Muscle layer of duodenum (tissue), 2 donors: ENCODE data around the gene MREG.
A peak's percentile ranks its signal among the peaks of the same experiment; 100 is the strongest.

Source experiments
- H3K27ac ChIP-seq: one replicate; pipeline ENCODE4 v1.7.0; 2013; ENCODE audit warnings: mild to moderate bottlenecking, low read length
- H3K27me3 ChIP-seq: one replicate; pipeline ENCODE4 v1.7.0; 2013; ENCODE audit warnings: low read depth, mild to moderate bottlenecking, control low read depth, low read length
- H3K36me3 ChIP-seq, 2 donors: one replicate each; pipeline ENCODE4 v1.7.0; 2013; ENCODE audit warnings: low read length in 2 of 2, control low read depth in 1 of 2, mild to moderate bottlenecking in 1 of 2; ENCODE audit not compliant: insufficient read depth in 2 of 2, control insufficient read depth in 1 of 2
- H3K4me1 ChIP-seq, 2 donors: one replicate each; pipeline ENCODE4 v1.7.0; 2013; ENCODE audit warnings: low read length in 2 of 2, mild to moderate bottlenecking in 2 of 2, control low read depth in 1 of 2, moderate library complexity in 1 of 2; ENCODE audit not compliant: insufficient read depth in 2 of 2, control insufficient read depth in 1 of 2
- H3K4me3 ChIP-seq, 2 donors: one replicate each; pipeline ENCODE4 v1.7.0; 2013; ENCODE audit warnings: low read length in 2 of 2, low read depth in 1 of 2, mild to moderate bottlenecking in 1 of 2
- H3K9me3 ChIP-seq, 2 donors: one replicate each; pipeline ENCODE4 v1.7.0; 2013; ENCODE audit warnings: low read length in 2 of 2, control low read depth in 1 of 2, mild to moderate bottlenecking in 1 of 2; ENCODE audit not compliant: control insufficient read depth in 1 of 2
- donor health status: healthy.

MREG gene, protein sequence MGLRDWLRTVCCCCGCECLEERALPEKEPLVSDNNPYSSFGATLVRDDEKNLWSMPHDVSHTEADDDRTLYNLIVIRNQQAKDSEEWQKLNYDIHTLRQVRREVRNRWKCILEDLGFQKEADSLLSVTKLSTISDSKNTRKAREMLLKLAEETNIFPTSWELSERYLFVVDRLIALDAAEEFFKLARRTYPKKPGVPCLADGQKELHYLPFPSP

GRCh38 chr2:216013080-216013909 is at the start of gene MREG:
Gene MREG (minus strand): TSS chr2:216013551. CDS start chr2:216013327, 224 bp downstream.
- no peaks in the 10 kb centered on the region for H3K9me3 ChIP-seq
- no peaks in the 10 kb centered on the region for H3K27me3 ChIP-seq
- no peak within 1 kb of the TSS for H3K27ac ChIP-seq
- H3K4me1 ChIP-seq: no peaks in the 10 kb centered on the region
- peak within 1 kb of the TSS; percentile 53 to 70 for H3K4me3 ChIP-seq
- no peaks in the 10 kb centered on the region for H3K36me3 ChIP-seq

DNA sequence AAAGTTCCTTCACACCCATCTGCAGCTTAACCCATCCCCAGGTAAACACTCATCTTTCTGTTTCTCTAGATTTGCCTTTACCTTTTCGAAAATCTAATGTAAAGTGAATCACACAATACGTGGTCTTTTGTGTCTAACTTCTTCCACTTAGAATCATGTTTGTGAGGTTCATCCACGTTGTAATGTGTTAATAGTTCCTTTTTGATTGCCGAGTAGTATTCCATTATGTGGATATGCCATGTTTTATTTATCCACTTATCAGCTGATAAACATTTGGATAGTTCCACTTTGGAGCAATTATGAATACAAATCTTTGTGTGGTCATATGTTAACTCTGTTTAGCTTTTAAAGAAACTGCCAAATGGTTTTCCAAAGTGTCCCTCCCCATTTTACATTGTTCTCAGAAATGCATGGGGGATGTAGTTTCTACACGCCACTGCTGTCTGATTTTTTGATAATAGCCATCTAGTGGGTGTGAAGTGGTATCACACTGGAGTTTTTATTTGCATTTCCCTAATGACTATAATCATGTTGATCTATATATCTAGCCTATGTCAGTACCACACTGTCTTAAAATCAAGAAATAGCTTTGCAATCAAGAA is 46.0 kb upstream of the MREG start:
- Histone ChIP-seq H3K4me1 (peaks cover 0 to 8% of the 10 kb centered on the region in 2 donors), H3K9me3 (no peaks in the 10 kb centered on the region), H3K27me3 (no peaks in the 10 kb centered on the region), H3K36me3 (peaks cover 4 to 9% of the 10 kb centered on the region in 2 donors), H3K27ac (no peak overlapping the region), H3K4me3 (no peak overlapping the region)

- H3K36me3 ChIP-seq: peaks cover 0 to 4% of the 10 kb centered on the region in 2 donors
- H3K4me1 ChIP-seq: peaks cover 0 to 8% of the 10 kb centered on the region in 2 donors
- peak overlapping the region; percentile 70 for H3K27ac ChIP-seq
- H3K4me3 ChIP-seq: peak overlapping the region in 1 of 2 donors; percentile 4
- no peaks in the 10 kb centered on the region for H3K9me3 ChIP-seq
- no peaks in the 10 kb centered on the region for H3K27me3 ChIP-seq
Observed at GRCh38 chr2:216057688-216058193, 44.4 kb upstream of the MREG start.

DNA sequence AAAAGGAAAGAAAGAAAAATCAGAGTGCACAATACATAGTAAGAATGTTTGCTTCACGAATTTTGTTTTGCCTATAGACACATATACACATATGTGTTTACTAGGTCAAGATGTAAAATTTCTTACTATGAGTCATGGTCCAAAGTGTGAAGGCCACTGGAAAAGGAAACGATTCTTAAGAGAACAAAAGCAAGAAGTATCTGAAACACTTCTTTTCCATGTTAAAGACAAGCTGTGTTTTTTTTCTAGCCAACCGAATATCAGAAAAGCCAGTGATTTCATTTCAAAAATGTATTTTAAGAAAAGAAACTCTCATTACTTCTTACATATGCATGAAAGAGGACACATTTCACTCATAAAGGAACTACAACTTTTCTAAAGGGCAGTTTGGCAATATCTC is 43.4 kb upstream of the MREG start:
- Histone ChIP-seq H3K4me3 (no peak overlapping the region), H3K4me1 (peaks cover 0 to 8% of the 10 kb centered on the region in 2 donors), H3K27ac (peak overlapping the region; percentile 70), H3K9me3 (peaks cover 0 to 3% of the 10 kb centered on the region in 2 donors), H3K36me3 (peaks cover 0 to 4% of the 10 kb centered on the region in 2 donors), H3K27me3 (no peaks in the 10 kb centered on the region)

GRCh38 chr2:216055680-216056079 is 42.3 kb upstream of the MREG start:
- Histone ChIP-seq H3K36me3 (peaks cover 0 to 4% of the 10 kb centered on the region in 2 donors), H3K9me3 (peaks cover 0 to 3% of the 10 kb centered on the region in 2 donors), H3K4me3 (no peak overlapping the region), H3K27ac (no peak overlapping the region), H3K4me1 (peaks cover 0 to 8% of the 10 kb centered on the region in 2 donors), H3K27me3 (no peaks in the 10 kb centered on the region)

- H3K9me3 ChIP-seq: peaks cover 0 to 3% of the 10 kb centered on the region in 2 donors
Observed at GRCh38 chr2:216052420-216052819, 39.1 kb upstream of the MREG start.

DNA sequence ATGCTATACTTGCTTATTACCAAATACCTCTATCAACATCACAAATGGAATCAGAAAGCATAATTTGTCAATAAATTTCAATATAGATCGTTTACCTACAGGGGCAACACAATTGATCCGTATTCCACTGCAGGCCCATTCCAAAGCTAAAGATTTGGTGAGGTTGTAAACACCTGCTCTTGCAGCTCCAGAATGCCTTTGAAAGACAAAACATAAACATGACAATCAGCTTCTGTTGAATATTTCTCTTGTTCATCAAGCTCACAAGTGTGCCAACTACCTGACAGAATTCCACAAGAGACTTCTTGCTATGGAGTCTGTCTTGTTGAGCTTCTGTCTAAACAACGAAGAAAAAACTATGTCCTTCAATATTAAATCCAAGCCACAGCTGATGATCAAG is 38.0 kb upstream of the MREG start:
- Histone ChIP-seq H3K36me3 (peaks cover 0 to 4% of the 10 kb centered on the region in 2 donors), H3K4me1 (no peaks in the 10 kb centered on the region), H3K27me3 (no peaks in the 10 kb centered on the region), H3K4me3 (no peak overlapping the region), H3K9me3 (peaks cover 0 to 3% of the 10 kb centered on the region in 2 donors), H3K27ac (no peak overlapping the region)

More at GRCh38 chr2:216052420-216052819, 39.1 kb upstream of the MREG start:
- Histone ChIP-seq H3K4me3 (no peak overlapping the region), H3K36me3 (peaks cover 0 to 4% of the 10 kb centered on the region in 2 donors), H3K27me3 (no peaks in the 10 kb centered on the region), H3K4me1 (peaks cover 0 to 5% of the 10 kb centered on the region in 2 donors), H3K27ac (no peak overlapping the region)

GRCh38 chr2:216049452-216049851 is 36.1 kb upstream of the MREG start:
- Histone ChIP-seq H3K4me1 (no peaks in the 10 kb centered on the region), H3K4me3 (no peak overlapping the region), H3K9me3 (peaks cover 0 to 3% of the 10 kb centered on the region in 2 donors), H3K27me3 (no peaks in the 10 kb centered on the region), H3K36me3 (peaks cover 0 to 4% of the 10 kb centered on the region in 2 donors), H3K27ac (no peak overlapping the region)

DNA sequence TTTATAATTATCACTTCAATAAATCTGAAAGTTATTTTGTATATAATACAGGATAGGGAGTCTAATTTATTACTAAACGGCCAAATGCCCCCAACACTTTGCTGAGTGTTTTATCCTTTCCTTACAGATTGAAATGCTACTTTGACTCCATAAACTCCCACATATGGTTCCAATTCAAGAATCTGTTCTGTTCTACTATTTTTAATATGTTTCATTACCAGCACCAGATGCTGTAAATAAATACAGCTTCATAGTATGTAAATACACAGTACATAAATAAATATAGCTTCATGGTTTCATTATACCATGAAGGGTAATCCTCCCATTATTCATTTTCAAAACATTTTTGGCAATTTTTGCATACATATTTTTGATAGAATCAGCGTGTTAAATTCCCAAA is 34.0 kb upstream of the MREG start:
- Histone ChIP-seq H3K9me3 (peaks cover 0 to under 1% of the 10 kb centered on the region in 2 donors), H3K27me3 (no peaks in the 10 kb centered on the region), H3K4me3 (no peak overlapping the region), H3K36me3 (peaks cover 4 to 5% of the 10 kb centered on the region in 2 donors), H3K4me1 (no peaks in the 10 kb centered on the region), H3K27ac (no peak overlapping the region)

DNA sequence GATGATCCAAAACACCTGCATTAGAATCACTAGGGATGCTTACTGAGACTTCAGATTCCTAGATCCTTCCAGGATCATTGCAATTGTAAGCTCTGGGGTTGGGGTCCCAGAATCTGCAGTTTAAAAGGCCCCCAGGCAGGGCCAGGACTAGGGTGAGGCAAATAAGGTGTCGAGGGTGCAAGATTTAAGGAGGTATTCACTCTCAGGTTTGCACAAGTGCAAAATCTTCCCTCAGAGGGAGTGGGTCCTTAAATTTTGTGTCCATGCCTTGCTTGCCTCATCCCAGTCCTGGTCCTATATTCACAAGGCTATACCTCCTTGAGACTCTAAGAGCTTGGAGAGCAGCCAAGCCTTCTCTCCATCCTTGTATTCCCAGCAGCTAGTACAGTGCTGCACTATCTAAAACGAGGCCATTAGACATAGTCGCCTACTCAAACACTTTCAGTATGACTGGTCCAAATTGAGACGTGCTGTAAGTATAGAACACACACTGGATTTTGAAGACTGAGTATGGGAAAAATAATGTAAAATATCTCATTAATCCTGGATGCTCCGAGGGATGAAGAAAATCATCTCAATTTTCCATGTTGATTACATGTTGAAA is 31.6 kb upstream of the MREG start:
- H3K36me3 ChIP-seq: peaks cover 8 to 19% of the 10 kb centered on the region in 2 donors
- no peaks in the 10 kb centered on the region for H3K27me3 ChIP-seq
- H3K9me3 ChIP-seq: no peaks in the 10 kb centered on the region
- no peaks in the 10 kb centered on the region for H3K4me1 ChIP-seq
- H3K27ac ChIP-seq: no peak overlapping the region
- no peak overlapping the region for H3K4me3 ChIP-seq

DNA sequence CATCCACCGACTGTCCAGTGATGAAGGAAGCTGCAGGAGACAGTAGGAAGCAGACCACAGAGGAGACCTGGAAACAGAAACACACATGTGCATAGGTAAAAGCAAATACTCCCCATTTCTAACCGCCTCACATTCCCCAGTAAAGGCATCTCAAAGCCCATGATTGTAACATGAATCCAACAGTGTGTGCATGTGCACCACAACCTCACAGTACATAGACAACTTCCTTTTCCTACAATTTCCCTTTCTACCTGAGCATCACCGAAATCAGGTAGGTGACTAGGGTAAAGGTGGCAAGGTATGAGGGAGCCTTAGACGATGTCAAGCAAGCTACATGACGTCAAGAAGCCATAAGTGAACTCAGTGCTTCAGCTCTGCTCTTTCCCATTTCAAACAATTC is 30.6 kb upstream of the MREG start:
- Histone ChIP-seq H3K4me1 (no peaks in the 10 kb centered on the region), H3K4me3 (no peak overlapping the region), H3K27me3 (no peaks in the 10 kb centered on the region), H3K9me3 (no peaks in the 10 kb centered on the region), H3K27ac (no peak overlapping the region), H3K36me3 (peaks cover 14 to 27% of the 10 kb centered on the region in 2 donors)
